Stimulated activated effector memory CD8-positive, alpha-beta T cell treated with anti-CD3 and anti-CD28 coated beads, Interleukin-12 subunit alpha, Interleukin-12 subunit beta, amount 100 ng/mL, for 72 hours (primary cell): ENCODE measurements around the gene LDAH.
A peak's percentile ranks its signal among the peaks of the same experiment; 100 is the strongest.
"Not testable (repeated sequence)": the region's sequence is repeated elsewhere in the genome, so short reads cannot be mapped to it uniquely, and the experiment has no call there.

Experiments
- ATAC-seq: fragments of 150-1000 bp; cut with Tn5 transposase; 2 replicates; pipeline ENCODE4 v1.10.0; 2021
- DNase-seq, 2 donors: peaks; one replicate each; pipeline ENCODE4 v3.0.0; 2021 to 2022; ENCODE audit warnings: low spot score in 2 of 2
- H3K27ac Mint-ChIP-seq: one replicate; pipeline ENCODE4 v1.8.0; 2022; ENCODE audit warnings: mild to moderate bottlenecking, mixed read lengths
- H3K36me3 Mint-ChIP-seq: one replicate; pipeline ENCODE4 v1.8.0; 2022; ENCODE audit warnings: mild to moderate bottlenecking, mixed read lengths
- H3K4me1 Mint-ChIP-seq: one replicate; pipeline ENCODE4 v1.8.0; 2022; ENCODE audit warnings: mixed read lengths
- H3K4me3 Mint-ChIP-seq: one replicate; pipeline ENCODE4 v1.8.0; 2022; ENCODE audit warnings: mild to moderate bottlenecking, mixed read lengths
- H3K9me3 Mint-ChIP-seq: one replicate; pipeline ENCODE4 v1.8.0; 2022; ENCODE audit warnings: mixed read lengths

LDAH gene

DNA sequence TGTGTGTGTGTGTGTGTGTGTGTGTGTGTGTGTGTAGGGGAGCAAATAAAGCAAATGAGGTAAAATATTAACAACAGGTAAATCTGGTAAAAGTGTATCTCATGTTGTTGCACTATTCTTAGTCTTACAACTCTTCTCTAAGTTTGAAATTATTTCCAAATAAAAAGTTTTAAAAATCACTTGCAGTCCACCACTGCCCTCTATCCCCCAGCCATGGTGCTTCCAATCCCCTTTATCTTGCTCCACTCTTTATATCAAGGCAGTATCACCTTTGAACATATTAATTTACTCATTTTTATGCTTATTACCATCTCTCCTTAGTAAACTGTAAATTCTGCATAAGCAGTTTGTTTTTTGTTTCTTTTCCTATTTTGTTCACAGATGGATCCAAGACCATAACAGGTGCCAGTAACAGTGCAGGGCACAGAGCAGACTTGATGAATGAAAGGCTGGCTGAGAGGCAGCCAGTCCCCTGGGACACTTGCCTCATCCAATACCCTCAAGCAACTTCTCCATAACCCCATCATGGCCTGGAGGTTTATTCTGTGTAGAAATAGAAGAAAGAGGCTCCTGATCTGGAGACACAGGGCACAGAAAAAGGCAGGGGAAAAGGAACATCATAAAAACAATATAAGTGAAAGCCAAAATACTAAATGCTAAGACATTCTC is 67.6 kb downstream of the LDAH start:
- H3K27ac Mint-ChIP-seq, result no peak overlapping the region
- no peak for DNase-seq
- no peaks in the 10 kb centered on the region for H3K9me3 Mint-ChIP-seq
- no peaks in the 10 kb centered on the region for H3K4me1 Mint-ChIP-seq
- no peaks in the 10 kb centered on the region for H3K36me3 Mint-ChIP-seq
- H3K4me3 Mint-ChIP-seq, result no peak overlapping the region
- no peak for ATAC-seq

DNA sequence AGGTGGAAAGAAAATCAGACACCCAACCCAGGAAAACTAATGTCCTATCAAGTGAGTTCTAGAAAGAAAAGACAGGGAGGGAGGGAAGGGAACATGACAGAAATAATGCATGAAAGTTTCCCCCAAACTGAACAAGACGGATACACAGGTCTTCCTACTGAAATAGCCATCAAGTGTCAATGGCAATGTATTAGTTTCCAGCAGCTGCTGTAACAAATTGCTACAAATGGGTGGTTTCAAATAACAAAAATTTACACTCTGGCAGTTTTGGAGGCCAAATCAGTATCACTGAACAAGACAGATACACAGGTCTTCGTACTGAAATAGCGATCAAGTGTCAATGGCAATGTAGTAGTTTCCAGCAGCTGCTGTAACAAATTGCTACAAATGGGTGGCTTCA is 70.6 kb downstream of the LDAH start:
- DNase-seq (no peak), ATAC-seq (no peak)
- no peaks in the 10 kb centered on the region for H3K36me3 Mint-ChIP-seq
- no peak overlapping the region for H3K4me3 Mint-ChIP-seq
- H3K9me3 Mint-ChIP-seq, result no peaks in the 10 kb centered on the region
- no peaks in the 10 kb centered on the region for H3K4me1 Mint-ChIP-seq
- H3K27ac Mint-ChIP-seq, result no peak overlapping the region

DNA sequence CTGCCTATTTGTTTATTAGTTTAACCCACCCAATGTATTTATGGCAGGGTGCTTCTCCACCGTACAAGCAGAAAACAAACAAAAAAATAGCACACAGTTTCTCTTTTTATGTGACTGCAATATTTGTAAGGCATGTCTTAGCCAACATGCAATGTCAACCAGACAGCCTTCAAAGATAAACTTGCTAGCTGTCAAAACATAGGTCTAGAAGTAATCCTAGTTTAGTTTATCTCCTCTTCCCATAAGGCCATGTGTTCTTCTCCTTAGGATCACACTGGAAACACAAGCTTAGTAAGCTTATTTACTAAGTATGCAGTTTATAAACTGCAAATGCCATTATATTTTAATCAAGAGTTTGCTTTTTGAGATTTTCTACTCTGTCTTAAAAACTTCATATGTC is 75.6 kb downstream of the LDAH start:
- no peaks in the 10 kb centered on the region for H3K36me3 Mint-ChIP-seq
- H3K4me1 Mint-ChIP-seq, result no peaks in the 10 kb centered on the region
- no peak for DNase-seq
- H3K9me3 Mint-ChIP-seq, result no peaks in the 10 kb centered on the region
- no peak for ATAC-seq
- no peak overlapping the region for H3K27ac Mint-ChIP-seq
- no peak overlapping the region for H3K4me3 Mint-ChIP-seq

DNA sequence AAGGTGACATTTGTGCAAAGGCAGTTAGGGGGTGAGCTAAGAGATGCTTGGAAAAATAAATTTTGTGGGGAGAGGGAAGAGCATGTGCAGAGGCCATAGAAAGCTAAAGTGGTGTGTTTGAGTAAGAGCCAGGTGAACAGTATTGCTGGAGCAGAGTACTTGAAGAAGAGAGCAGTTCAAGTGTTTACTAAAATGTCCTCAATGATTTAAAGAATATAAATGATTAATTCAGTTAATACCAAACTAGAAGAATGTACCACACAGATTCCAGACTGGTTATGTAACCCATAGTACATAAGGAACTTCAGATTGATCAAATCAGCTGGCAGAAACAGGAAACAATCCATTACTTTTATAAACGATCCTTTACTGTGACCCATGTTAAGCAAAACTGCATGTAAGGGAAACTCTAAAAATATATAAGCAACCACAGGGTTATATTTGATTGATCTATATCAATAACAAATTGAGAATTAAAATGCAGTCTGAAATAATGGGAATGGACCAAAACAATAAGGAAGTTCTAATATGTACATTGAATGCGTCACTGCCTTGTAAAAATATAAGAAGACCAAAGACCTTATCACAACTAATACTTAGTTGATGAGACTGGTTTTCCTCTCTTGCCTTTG is 76.9 kb downstream of the LDAH start:
- Mint-ChIP-seq H3K27ac (no peak overlapping the region), H3K9me3 (no peaks in the 10 kb centered on the region), H3K4me1 (no peaks in the 10 kb centered on the region), H3K4me3 (no peak overlapping the region), H3K36me3 (no peaks in the 10 kb centered on the region)
- no peak for ATAC-seq
- DNase-seq, result no peak

DNA sequence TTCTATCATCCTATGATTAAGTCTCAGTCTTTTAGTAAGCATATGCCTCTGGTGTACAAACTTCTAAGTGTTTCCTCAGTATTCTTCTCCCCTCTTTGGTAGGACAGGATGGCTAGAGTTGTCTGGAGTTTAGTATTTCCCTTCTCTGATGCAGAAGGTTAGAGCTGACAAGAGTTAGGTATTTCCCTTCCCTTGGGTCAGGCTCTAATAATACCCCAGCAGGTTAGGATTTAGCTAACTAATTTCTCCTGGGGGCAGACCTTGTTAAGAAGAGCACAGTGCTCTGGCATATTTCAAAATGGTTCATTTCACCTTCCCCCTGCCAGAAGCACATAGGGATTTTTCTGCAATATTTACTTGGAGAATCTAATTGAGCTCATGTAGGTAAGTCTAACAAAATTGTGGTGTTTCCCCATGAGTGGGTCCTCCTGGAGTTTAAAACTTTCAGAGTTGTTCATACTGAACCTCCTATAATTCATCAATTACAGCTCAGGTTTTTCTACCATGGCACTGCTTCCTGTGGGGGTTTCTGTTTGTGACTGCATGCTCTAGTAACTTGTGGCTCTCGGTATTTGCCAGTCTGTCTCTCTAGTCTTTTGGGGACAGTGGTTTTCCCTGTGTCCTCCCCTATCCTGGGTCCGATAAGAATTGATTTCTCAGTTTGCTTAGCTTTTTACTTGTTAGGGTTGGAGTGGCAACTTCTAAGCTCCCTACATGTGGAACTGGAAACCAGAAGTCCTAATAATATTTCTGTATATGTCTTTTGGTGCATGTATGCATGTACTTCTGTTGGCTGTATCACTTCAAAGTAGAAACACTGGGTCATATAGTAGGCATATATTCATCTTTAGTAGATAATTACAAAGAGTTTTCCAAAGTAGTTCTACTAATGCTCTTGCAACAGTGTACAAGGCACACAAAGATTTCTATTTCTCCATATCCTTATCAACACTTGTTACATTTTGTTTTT is 78.2 kb downstream of the LDAH start:
- H3K4me1 Mint-ChIP-seq, result no peaks in the 10 kb centered on the region
- no peak for DNase-seq
- H3K9me3 Mint-ChIP-seq, result no peaks in the 10 kb centered on the region
- no peak overlapping the region for H3K4me3 Mint-ChIP-seq
- no peak for ATAC-seq
- no peak overlapping the region for H3K27ac Mint-ChIP-seq
- H3K36me3 Mint-ChIP-seq, result no peaks in the 10 kb centered on the region

DNA sequence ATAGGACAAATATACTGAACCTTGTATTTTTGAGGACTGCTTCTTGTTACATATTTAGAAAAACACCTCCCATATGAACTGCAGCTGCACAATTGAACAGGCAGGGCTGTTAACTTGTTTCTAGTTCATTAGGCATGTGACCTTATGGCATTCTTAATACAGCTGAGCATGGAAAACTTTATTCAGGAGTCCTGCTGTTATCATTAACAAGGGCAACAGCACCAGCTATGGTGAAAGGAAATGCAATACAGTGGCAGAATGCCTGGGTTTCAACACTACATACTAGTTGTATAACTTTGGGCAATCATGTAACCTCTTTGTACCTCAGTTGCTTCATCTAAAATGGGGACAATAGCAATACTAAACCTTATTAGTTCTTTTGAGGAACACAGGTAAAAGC is 84.1 kb downstream of the LDAH start:
- peaks cover 31% of the 10 kb centered on the region for H3K36me3 Mint-ChIP-seq
- no peak overlapping the region for H3K27ac Mint-ChIP-seq
- no peaks in the 10 kb centered on the region for H3K4me1 Mint-ChIP-seq
- no peak for ATAC-seq
- H3K4me3 Mint-ChIP-seq, result no peak overlapping the region
- H3K9me3 Mint-ChIP-seq, result no peaks in the 10 kb centered on the region
- no peak for DNase-seq

DNA sequence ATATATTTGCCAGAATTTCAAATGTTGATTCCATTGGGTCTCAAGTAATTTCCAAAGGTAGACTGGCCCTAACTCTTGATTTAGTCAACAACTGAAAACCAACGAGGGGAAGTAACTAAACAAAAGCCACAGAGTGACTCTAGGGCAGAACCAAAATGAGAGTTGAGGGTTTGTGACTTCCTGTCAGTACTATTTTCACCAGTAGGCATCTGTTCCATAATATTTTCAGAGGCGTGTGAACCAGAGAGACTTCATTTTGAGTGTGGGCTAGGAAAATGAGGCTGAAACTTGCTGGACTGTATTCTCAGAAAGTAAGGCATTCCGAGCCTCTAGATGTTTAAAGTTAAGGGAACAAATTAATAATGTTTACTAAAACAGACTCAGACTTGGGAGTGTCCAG is 85.4 kb downstream of the LDAH start:
- Mint-ChIP-seq H3K4me1 (no peaks in the 10 kb centered on the region), H3K27ac (no peak overlapping the region), H3K9me3 (no peaks in the 10 kb centered on the region), H3K4me3 (no peak overlapping the region), H3K36me3 (peaks cover 31% of the 10 kb centered on the region)
- ATAC-seq (no peak), DNase-seq (no peak)

DNA sequence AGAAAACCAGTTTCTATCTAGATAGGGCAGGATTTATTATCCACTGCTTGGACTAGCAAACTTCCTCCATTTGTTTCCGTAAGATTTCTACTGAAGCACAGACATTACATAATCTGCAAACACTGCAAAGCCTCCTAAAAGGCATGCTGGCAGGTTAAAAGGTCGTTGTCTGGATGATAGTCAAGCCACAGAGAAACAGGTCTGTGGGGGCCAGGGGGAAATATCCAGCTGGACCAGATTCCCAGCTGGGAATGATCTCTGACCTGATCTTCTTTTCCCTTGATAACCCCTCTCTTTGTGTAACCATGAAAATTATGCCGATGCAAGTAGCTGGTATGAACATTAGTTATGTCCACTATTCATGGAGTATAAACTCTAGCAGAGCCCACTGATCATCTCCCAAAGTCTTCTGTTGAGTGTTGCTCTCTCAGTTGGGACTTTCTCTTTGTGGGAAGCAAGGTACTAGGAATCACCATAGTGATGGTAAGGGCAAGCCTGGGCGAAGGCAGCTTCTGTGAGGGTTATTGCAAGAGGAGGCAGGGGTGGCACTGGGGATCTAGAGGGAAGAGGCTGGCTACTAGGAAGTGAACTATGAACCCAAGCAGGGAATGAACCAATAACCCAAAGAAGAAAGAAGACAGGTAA is 94.7 kb downstream of the LDAH start:
- Mint-ChIP-seq H3K27ac (no peak overlapping the region), H3K9me3 (no peaks in the 10 kb centered on the region), H3K36me3 (peaks cover 11% of the 10 kb centered on the region), H3K4me1 (no peaks in the 10 kb centered on the region), H3K4me3 (no peak overlapping the region)
- ATAC-seq (no peak), DNase-seq (no peak)

DNA sequence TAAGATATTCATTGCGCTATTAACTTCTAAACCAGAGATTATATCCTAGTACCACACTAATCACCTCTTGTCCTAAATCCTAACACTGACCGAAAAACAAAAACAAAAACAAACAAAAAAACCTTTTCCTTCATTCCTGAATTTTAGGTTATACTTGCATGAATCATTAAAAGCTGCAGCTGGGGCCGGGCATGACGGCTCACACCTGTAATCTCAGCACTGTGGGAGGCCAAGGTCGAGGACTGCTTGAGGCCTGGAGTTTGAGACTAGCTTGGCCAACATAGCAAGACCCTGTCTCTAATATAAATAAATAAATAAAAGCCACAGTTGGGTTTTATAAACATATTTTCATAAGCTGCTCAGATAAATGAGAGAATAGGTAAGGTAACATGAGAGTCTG is 96.0 kb downstream of the LDAH start:
- H3K27ac Mint-ChIP-seq, result no peak overlapping the region
- peaks cover 15% of the 10 kb centered on the region for H3K36me3 Mint-ChIP-seq
- no peaks in the 10 kb centered on the region for H3K9me3 Mint-ChIP-seq
- H3K4me1 Mint-ChIP-seq, result no peaks in the 10 kb centered on the region
- no peak overlapping the region for H3K4me3 Mint-ChIP-seq
- DNase-seq (no peak), ATAC-seq (no peak)

DNA sequence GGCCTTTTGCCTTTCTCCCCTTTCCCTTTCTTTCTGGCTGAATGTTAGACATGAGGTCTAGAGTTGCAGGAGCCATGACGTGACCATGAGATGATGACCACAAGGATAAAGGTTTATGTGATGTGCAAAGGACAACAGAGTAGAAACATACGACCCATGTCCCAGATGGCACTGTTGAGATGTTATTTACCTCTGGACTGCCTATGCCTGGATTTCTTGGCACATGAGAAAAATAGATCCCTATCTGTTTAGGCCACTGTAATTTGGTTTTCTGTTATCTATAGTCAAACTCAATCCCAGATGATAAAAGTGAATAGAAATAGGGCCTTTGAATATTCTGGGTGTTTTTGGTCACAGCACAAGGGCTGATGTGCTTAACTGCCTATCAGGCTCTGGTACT is 97.1 kb downstream of the LDAH start:
- ATAC-seq (no peak), DNase-seq (no peak)
- Mint-ChIP-seq H3K4me1 (no peaks in the 10 kb centered on the region), H3K27ac (no peak overlapping the region), H3K9me3 (no peaks in the 10 kb centered on the region), H3K36me3 (peaks cover 11% of the 10 kb centered on the region), H3K4me3 (no peak overlapping the region)

DNA sequence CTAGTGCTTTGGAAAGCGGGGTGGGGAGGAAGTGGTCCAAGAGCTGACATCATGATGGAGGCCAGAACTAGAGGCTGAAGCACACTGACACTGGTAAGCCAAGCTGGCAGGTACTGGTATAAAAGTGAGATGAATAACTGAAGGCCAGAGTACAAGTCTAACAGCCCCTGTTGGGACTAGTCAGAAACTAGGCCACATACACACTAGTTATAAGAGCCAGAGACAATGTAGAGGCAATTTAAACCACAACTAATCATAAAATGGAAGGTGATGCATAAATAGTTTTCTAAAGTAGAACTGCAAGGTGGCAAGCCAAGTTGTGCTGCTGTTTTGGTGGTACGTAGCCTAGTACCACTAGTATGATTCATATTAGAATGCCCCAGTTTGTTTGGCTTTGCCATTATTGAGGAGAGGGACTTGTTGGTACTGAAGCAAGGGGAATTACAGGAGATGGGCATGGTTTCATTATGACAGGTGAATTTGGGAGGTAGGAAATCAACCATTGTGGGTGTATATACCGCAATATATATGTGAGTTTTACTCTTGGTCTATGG is 98.3 kb downstream of the LDAH start:
- no peak overlapping the region for H3K27ac Mint-ChIP-seq
- peak; percentile 63 for ATAC-seq

DNA sequence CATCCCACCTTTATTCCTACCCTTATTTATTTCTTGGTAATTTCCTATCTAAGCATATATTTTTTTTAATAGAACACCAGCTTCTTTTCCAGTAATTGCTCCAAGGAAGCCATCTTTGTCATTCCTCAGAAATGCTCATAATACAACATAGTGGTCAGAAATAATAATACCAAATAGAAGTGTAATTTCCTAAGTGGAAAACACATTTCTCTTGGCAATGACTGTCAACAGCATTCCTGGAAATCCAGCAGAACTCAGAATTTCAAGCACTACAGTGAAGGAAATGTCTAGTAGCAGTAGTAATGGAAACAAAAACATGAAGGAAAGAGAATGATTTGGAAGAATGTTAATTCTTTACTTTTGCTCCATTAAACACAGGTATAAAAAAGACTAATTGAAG is 99.4 kb downstream of the LDAH start:
- no peak for DNase-seq
- no peak overlapping the region for H3K27ac Mint-ChIP-seq
- no peak for ATAC-seq
- peaks cover 8% of the 10 kb centered on the region for H3K4me1 Mint-ChIP-seq
- H3K9me3 Mint-ChIP-seq, result peaks cover 6% of the 10 kb centered on the region
- no peak overlapping the region for H3K4me3 Mint-ChIP-seq
- H3K36me3 Mint-ChIP-seq, result peaks cover 7% of the 10 kb centered on the region

More for the DNA sequence above, 98.3 kb downstream of the LDAH start:
- peaks cover 4% of the 10 kb centered on the region for H3K4me1 Mint-ChIP-seq
- no peak for DNase-seq
- peaks cover 7% of the 10 kb centered on the region for H3K36me3 Mint-ChIP-seq
- H3K4me3 Mint-ChIP-seq, result no peak overlapping the region
- H3K9me3 Mint-ChIP-seq, result peaks cover 3% of the 10 kb centered on the region

DNA sequence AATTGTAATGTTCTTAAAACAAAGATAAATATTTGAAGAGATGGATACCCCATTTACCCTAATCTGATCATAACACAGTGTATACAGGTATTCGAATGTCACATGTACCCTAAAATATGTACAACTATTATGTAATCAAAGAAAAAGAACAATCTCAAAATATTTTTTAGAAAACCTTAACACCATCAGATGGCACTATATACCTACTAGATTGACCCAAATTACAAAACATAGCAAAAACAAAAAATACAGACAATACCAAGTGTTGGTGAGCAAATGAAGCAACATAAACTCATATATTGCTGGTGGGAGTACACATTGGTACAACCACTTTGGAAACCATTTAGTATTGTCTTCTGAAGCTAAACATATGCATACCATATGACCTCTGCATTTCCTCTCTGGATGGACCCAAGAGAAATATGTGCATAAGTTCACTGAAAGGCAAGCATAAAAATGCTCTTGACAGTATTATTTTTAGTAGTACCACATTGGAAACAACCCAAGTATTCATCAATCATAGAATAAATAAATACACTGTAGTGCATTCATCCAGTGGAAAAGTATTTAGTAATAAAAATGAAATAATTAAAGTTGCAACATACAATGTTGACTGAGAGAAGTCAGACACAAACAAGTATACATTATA is 100.2 kb downstream of the LDAH start:
- H3K4me1 Mint-ChIP-seq, result peaks cover 8% of the 10 kb centered on the region
- no peak overlapping the region for H3K27ac Mint-ChIP-seq
- ATAC-seq, result no peak
- DNase-seq, result no peak
- no peak overlapping the region for H3K4me3 Mint-ChIP-seq
- H3K9me3 Mint-ChIP-seq, result peaks cover 10% of the 10 kb centered on the region
- peaks cover 7% of the 10 kb centered on the region for H3K36me3 Mint-ChIP-seq

DNA sequence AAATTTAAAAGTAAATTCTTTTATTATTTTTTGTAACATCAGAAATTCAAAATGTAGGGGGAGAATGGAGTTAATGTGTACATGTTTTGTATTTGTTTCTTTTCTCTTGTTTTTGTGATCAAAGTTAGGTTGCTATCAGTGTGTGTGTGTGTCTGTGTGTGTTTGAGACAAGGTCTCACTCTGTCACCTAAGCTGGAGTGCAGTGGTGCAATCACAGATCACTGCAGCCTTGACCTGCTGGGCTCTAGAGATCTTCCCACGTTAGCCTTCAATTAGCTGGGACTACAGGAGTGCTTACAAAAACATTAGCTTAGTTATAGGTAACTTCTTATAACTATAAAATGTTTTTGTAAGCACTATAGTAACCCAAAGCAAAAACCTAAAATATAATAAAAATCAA is 105.3 kb downstream of the LDAH start:
- peaks cover 7% of the 10 kb centered on the region for H3K36me3 Mint-ChIP-seq
- DNase-seq (no peak), ATAC-seq (no peak)
- peaks cover 16% of the 10 kb centered on the region for H3K4me1 Mint-ChIP-seq
- H3K27ac Mint-ChIP-seq, result no peak overlapping the region
- peaks cover 17% of the 10 kb centered on the region for H3K9me3 Mint-ChIP-seq
- H3K4me3 Mint-ChIP-seq, result no peak overlapping the region

DNA sequence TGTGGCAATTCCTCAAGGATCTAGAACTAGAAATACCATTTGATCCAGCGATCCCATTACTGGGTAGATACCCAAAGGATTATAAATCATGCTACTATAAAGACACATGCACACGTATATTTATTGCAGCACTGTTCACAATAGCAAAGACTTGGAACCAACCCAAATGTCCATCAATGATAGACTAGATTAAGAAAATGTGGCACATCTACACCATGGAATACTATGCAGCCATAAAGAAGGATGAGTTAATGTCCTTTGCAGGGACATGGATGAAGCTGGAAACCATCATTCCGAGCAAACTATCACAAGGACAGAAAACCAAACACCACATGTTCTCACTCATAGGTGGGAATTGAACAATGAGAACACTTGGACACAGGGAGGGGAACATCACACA is 106.7 kb downstream of the LDAH start:
- Mint-ChIP-seq H3K4me1 (peaks cover 19% of the 10 kb centered on the region), H3K9me3 (peaks cover 17% of the 10 kb centered on the region)
- not testable (repeated sequence) for H3K36me3 Mint-ChIP-seq

More for the DNA sequence above, 106.7 kb downstream of the LDAH start:
- not testable (repeated sequence) for H3K27ac Mint-ChIP-seq, ATAC-seq, DNase-seq, H3K4me3 Mint-ChIP-seq
